ENCODE data around the gene WSB2.

DNA sequence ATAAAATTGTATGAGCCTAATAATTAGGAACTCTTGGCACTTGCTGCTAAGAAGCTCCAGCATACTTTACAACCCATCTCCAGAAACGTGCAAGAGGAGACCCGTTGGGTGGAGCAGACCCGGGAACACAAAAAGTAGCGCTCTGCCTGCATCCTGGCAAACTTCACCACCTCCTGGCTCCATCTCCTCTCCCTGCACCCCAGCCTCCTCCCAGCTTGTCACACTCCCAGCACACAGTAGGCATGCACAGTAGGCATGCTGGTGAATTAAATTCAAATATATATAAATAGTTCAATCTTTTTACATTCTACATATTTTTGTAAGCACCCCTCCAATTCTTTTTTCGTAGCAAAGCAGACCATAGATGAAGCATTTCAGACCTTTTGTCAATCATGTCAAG, 41.6 kb upstream of the WSB2 start:
- no peak for TF ChIP-seq POLR2A (IDR thresholded peaks at IDR 0.05; ENCODE audit: low read depth, low read length)
- no peak for TF ChIP-seq ZNF592 (IDR thresholded peaks at IDR 0.05)
- no peak for TF ChIP-seq FOXK2 (IDR thresholded peaks at IDR 0.05)
- no peak for TF ChIP-seq SRF (IDR thresholded peaks at IDR 0.05; ENCODE audit: low read depth in 2 of 2, low read length in 2 of 2)
- TF ChIP-seq RAD51 (IDR thresholded peaks at IDR 0.05): no peak
- TF ChIP-seq RAD21 (IDR thresholded peaks at IDR 0.05; ENCODE audit: insufficient read depth, low read depth, low read length): no peak
- TF ChIP-seq FOXM1 (IDR thresholded peaks at IDR 0.05; ENCODE audit: low read depth, low read length): no peak
- TF ChIP-seq, protein P1, sequence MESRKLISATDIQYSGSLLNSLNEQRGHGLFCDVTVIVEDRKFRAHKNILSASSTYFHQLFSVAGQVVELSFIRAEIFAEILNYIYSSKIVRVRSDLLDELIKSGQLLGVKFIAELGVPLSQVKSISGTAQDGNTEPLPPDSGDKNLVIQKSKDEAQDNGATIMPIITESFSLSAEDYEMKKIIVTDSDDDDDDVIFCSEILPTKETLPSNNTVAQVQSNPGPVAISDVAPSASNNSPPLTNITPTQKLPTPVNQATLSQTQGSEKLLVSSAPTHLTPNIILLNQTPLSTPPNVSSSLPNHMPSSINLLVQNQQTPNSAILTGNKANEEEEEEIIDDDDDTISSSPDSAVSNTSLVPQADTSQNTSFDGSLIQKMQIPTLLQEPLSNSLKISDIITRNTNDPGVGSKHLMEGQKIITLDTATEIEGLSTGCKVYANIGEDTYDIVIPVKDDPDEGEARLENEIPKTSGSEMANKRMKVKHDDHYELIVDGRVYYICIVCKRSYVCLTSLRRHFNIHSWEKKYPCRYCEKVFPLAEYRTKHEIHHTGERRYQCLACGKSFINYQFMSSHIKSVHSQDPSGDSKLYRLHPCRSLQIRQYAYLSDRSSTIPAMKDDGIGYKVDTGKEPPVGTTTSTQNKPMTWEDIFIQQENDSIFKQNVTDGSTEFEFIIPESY (IDR thresholded peaks at IDR 0.05): no peak
- TF ChIP-seq CTCF (IDR thresholded peaks at IDR 0.05 in 2 of 3, conservative IDR thresholded peaks at IDR 0.05 in 1 of 3; ENCODE audit: control insufficient read depth in 2 of 3, extremely low read depth in 1 of 3, insufficient read depth in 1 of 3, low read depth in 3 of 3, low read length in 3 of 3): no peak
- no peak for TF ChIP-seq USF2 (IDR thresholded peaks at IDR 0.05; ENCODE audit: borderline replicate concordance, low read depth, low read length)
- no peak for TF ChIP-seq ETV6 (conservative IDR thresholded peaks at IDR 0.05 in 1 of 2, IDR thresholded peaks at IDR 0.05 in 1 of 2; ENCODE audit: borderline replicate concordance in 1 of 2, low read depth in 1 of 2)
- no peak for TF ChIP-seq EZH2 (IDR thresholded peaks at IDR 0.05; ENCODE audit: borderline replicate concordance, control insufficient read depth, low read depth, low read length)
